Measurements from ENCODE around the gene UNC13D.

- no peak for TF ChIP-seq CTCF (conservative IDR thresholded peaks at IDR 0.05)
- TF ChIP-seq ZFX (IDR thresholded peaks at IDR 0.05) = no peak
Measured at GRCh38 chr17:75849724-75850123, 5.5 kb upstream of the UNC13D start.

Measured in C4-2B (cell line).